Fibroblast of lung (primary cell): ENCODE results near the gene IL6R. TPM values are rescaled to one million over a fixed set of nuclear protein-coding genes. Genes with fewer than 3 reads are reported as not detected.

Experiments used
- DNase-seq, 2 donors: peaks; one replicate each; pipeline versions ENCODE4 v3.0.0 to v3.0.0-alpha.2; 2010; ENCODE audit warnings: low read depth in 2 of 2
- H2AFZ ChIP-seq: 2 replicates; pipeline ENCODE4 v1.5.1; 2012; ENCODE audit warnings: low read length, control low read depth, inconsistent platforms
- H3K27ac ChIP-seq: 2 replicates; pipeline ENCODE4 v1.5.1; 2011; ENCODE audit warnings: low read length, control low read depth; ENCODE audit not compliant: insufficient read depth
- H3K27me3 ChIP-seq: 2 replicates; pipeline ENCODE4 v1.5.1; 2011; ENCODE audit warnings: mild to moderate bottlenecking, low read length; ENCODE audit not compliant: control insufficient read depth, insufficient read depth
- H3K36me3 ChIP-seq: 2 replicates; pipeline ENCODE4 v1.5.1; 2011; ENCODE audit warnings: low read length; ENCODE audit not compliant: control insufficient read depth, insufficient read depth
- H3K4me1 ChIP-seq: 2 replicates; pipeline ENCODE4 v1.5.1; 2011; ENCODE audit warnings: low read length; ENCODE audit not compliant: control insufficient read depth, insufficient read depth; ENCODE audit errors: extremely low read depth
- H3K4me2 ChIP-seq: 2 replicates; pipeline ENCODE4 v1.5.1; 2011; ENCODE audit warnings: low read length, control low read depth; ENCODE audit not compliant: insufficient read depth; ENCODE audit errors: extremely low read depth
- H3K4me3 ChIP-seq, 4 experiments: fragments of 200-600 bp in 1 of 4; sonication (generic) in 1 of 4; replicated peaks in 1 of 4; 2 replicates each; pipeline ENCODE4 v1.5.1; 2011 to 2016; ENCODE audit warnings: low read length in 4 of 4, low read depth in 3 of 4, mild to moderate bottlenecking in 3 of 4, control low read depth in 2 of 4, inconsistent platforms in 1 of 4, mixed read lengths in 1 of 4; ENCODE audit not compliant: insufficient read depth in 1 of 4; ENCODE audit errors: control extremely low read depth in 1 of 4
- H3K79me2 ChIP-seq: 2 replicates; pipeline ENCODE4 v1.5.1; 2012; ENCODE audit warnings: mild to moderate bottlenecking, low read length, inconsistent platforms; ENCODE audit not compliant: control insufficient read depth, insufficient read depth
- H3K9ac ChIP-seq: 2 replicates; pipeline ENCODE4 v1.5.1; 2011; ENCODE audit warnings: mild to moderate bottlenecking, low read length, control low read depth; ENCODE audit not compliant: insufficient read depth
- H3K9me3 ChIP-seq: 2 replicates; pipeline ENCODE4 v1.5.1; 2012; ENCODE audit warnings: low read depth, low read length; ENCODE audit not compliant: control insufficient read depth, insufficient read depth
- H4K20me1 ChIP-seq: 2 replicates; pipeline ENCODE4 v1.5.1; 2011; ENCODE audit warnings: low read length; ENCODE audit not compliant: control insufficient read depth, insufficient read depth; ENCODE audit errors: extremely low read depth
- CTCF ChIP-seq, 2 donors: IDR thresholded peaks in 1 of 2; conservative IDR thresholded peaks in 1 of 2; 1 replicate in 1 of 2; 2 replicates in 1 of 2; pipeline ENCODE4 v1.5.1; 2011 to 2012; ENCODE audit warnings: low read length in 2 of 2, control low read depth in 1 of 2, inconsistent platforms in 1 of 2, low read depth in 1 of 2, mild to moderate bottlenecking in 1 of 2
- EZH2 ChIP-seq: IDR thresholded peaks from 2 replicates; pipeline ENCODE4 v1.5.1; 2012; ENCODE audit warnings: low read length, control low read depth, mild to moderate bottlenecking; ENCODE audit errors: missing control alignments
- polyA plus RNA-seq, 2 donors: library from polyadenylated mRNA; depleted of rRNA in 1 of 2; stranded (reverse) in 1 of 2; unstranded in 1 of 2; fragments of >200 nt; gene quantifications; 2 replicates each; pipeline ENCODE4 v1.2.1, GENCODE V29; 2011 to 2012; ENCODE audit warnings: missing spikeins in 1 of 2
- total RNA-seq: library from RNA; depleted of rRNA; stranded (reverse); fragments of >200 nt; gene quantifications from 2 replicates; pipeline ENCODE4 v1.2.1, GENCODE V29; 2014

Gene IL6R
- total and polyA plus RNA-seq, 2 donors (not counting 1 experiment from before 2014, with no cell fraction given): 21.0 to 22.7 TPM

GRCh38 chr1:154429841-154430611, 24.9 kb downstream of the IL6R start:
- H2AFZ ChIP-seq: no peak overlapping the region
- no peak overlapping the region for H3K4me2 ChIP-seq
- TF ChIP-seq CTCF (conservative IDR thresholded peaks at IDR 0.05 in 1 of 2, IDR thresholded peaks at IDR 0.05 in 1 of 2; ENCODE audit: low read depth in 1 of 2, low read length in 2 of 2): no peak
- no peak for TF ChIP-seq EZH2
- H3K36me3 ChIP-seq: peaks cover 5% of the 10 kb centered on the region
- H3K27ac ChIP-seq: peak overlapping the region; percentile 72
- H3K9me3 ChIP-seq: no peaks in the 10 kb centered on the region
- H3K9ac ChIP-seq: no peak overlapping the region
- H3K79me2 ChIP-seq: no peaks in the 10 kb centered on the region
- H4K20me1 ChIP-seq: no peaks in the 10 kb centered on the region
- no peaks in the 10 kb centered on the region for H3K27me3 ChIP-seq
- H3K4me3 ChIP-seq: no peak overlapping the region
- H3K4me1 ChIP-seq: peaks cover 32% of the 10 kb centered on the region
- no peak for DNase-seq

GRCh38 chr1:154430903-154431302, 25.8 kb downstream of the IL6R start:
- Histone ChIP-seq H3K4me2 (no peak overlapping the region), H3K9ac (peak overlapping the region; percentile 10), H3K4me1 (peaks cover 32% of the 10 kb centered on the region), H4K20me1 (no peaks in the 10 kb centered on the region), H3K4me3 (no peak overlapping the region), H3K27ac (peak overlapping the region; percentile 72), H3K36me3 (peaks cover 10% of the 10 kb centered on the region), H3K27me3 (no peaks in the 10 kb centered on the region), H3K9me3 (no peaks in the 10 kb centered on the region), H3K79me2 (no peaks in the 10 kb centered on the region), H2AFZ (no peak overlapping the region)
- TF ChIP-seq EZH2 (no peak), CTCF (conservative IDR thresholded peaks at IDR 0.05 in 1 of 2, IDR thresholded peaks at IDR 0.05 in 1 of 2; ENCODE audit: low read depth in 1 of 2, low read length in 2 of 2) (no peak)
- DNase-seq: no peak

- H3K4me2 ChIP-seq: no peak overlapping the region
- H3K27me3 ChIP-seq: no peaks in the 10 kb centered on the region
- H3K4me1 ChIP-seq: peaks cover 32% of the 10 kb centered on the region
- H3K36me3 ChIP-seq: peaks cover 12% of the 10 kb centered on the region
- TF ChIP-seq CTCF (conservative IDR thresholded peaks at IDR 0.05 in 1 of 2, IDR thresholded peaks at IDR 0.05 in 1 of 2; ENCODE audit: low read depth in 1 of 2, low read length in 2 of 2) (no peak), EZH2 (no peak)
- peak overlapping the region; percentile 78 for H3K27ac ChIP-seq
- H3K79me2 ChIP-seq: no peaks in the 10 kb centered on the region
- peak; percentile 95 to 99 for DNase-seq
- H3K4me3 ChIP-seq: no peak overlapping the region
- no peaks in the 10 kb centered on the region for H4K20me1 ChIP-seq
- no peaks in the 10 kb centered on the region for H3K9me3 ChIP-seq
- H2AFZ ChIP-seq: no peak overlapping the region
- H3K9ac ChIP-seq: peak overlapping the region; percentile 26
Observed at GRCh38 chr1:154431586-154432373, 26.6 kb downstream of the IL6R start.
